Measurements from ENCODE around the gene RBM4. TPM values are rescaled to one million over a fixed set of nuclear protein-coding genes. Genes with fewer than 3 reads are reported as not detected.

The RBM4 gene
- total RNA-seq, 1 experiment from 2014 or later = 94.4 TPM

- intact Hi-C loops (cut with micrococcal nuclease) = no loop called here
- H3K4me2 ChIP-seq (ENCODE audit: low read length) = peak overlapping the region; percentile 99
- RAD21 ChIA-PET (ENCODE audit: low non-redundant PET in 1 of 2, low total read pairs in 2 of 2, uncharacterized antibody in 2 of 2, unreplicated experiment in 2 of 2) = no interaction called here
- TF ChIP-seq SP1 (IDR thresholded peaks at IDR 0.05; ENCODE audit: low read depth) (no peak), ZBTB33 (IDR thresholded peaks at IDR 0.05; ENCODE audit: extremely low read depth, insufficient replicate concordance, low read length) (no peak), POLR2A (IDR thresholded peaks at IDR 0.05; ENCODE audit: borderline replicate concordance, extremely low read depth, insufficient read depth, insufficient read length) (no peak), CTCF (IDR thresholded peaks at IDR 0.05 in 2 of 3, conservative IDR thresholded peaks at IDR 0.05 in 1 of 3; ENCODE audit: borderline replicate concordance in 1 of 3, insufficient read depth in 1 of 3, low read depth in 2 of 3, low read length in 2 of 3) (no peak), REST (IDR thresholded peaks at IDR 0.05; ENCODE audit: low read depth) (no peak), EZH2 (IDR thresholded peaks at IDR 0.05) (no peak), ZFX (IDR thresholded peaks at IDR 0.05) (no peak), ELF1 (IDR thresholded peaks at IDR 0.05; ENCODE audit: borderline replicate concordance, low read depth) (no peak), CBX3 (IDR thresholded peaks at IDR 0.05; ENCODE audit: low read depth) (no peak), EZH2phosphoT487 (IDR thresholded peaks at IDR 0.05; ENCODE audit: borderline replicate concordance) (no peak), FOSL1 (IDR thresholded peaks at IDR 0.05; ENCODE audit: low read depth) (no peak), RAD21 (IDR thresholded peaks at IDR 0.05; ENCODE audit: low read depth) (no peak), JUND (IDR thresholded peaks at IDR 0.05) (no peak), ATF3 (IDR thresholded peaks at IDR 0.05) (no peak), SRF (IDR thresholded peaks at IDR 0.05; ENCODE audit: low read depth) (no peak), SIN3A (IDR thresholded peaks at IDR 0.05; ENCODE audit: low read depth) (no peak), POLR2AphosphoS5 (IDR thresholded peaks at IDR 0.05; ENCODE audit: low read depth, low read length) (no peak), EGR1 (IDR thresholded peaks at IDR 0.05; ENCODE audit: low read depth) (no peak), MAX (IDR thresholded peaks at IDR 0.05) (no peak), CEBPB (IDR thresholded peaks at IDR 0.05; ENCODE audit: low read depth) (no peak)
- no peaks in the 10 kb centered on the region for H3K9me2 ChIP-seq (ENCODE audit: insufficient read depth)
- TSS peak; percentile 82 for BruUV-seq (replicated peaks)
- POLR2A ChIA-PET = no interaction called here
- no peaks in the 10 kb centered on the region for H3K27me3 ChIP-seq (ENCODE audit: insufficient read depth, low read length)
- peak overlapping the region; percentile 92 for H3K9ac ChIP-seq (ENCODE audit: low read length)
- H4K20me1 ChIP-seq (ENCODE audit: insufficient read depth) = no peaks in the 10 kb centered on the region
- H3K9me3 ChIP-seq (ENCODE audit: control insufficient read depth in 1 of 2, insufficient read depth in 1 of 2, low read depth in 1 of 2, low read length in 2 of 2) = peaks cover 0 to 3% of the 10 kb centered on the region in 2 experiments; a peak in 1 of 4 replicates
- peak overlapping the region; percentile 69 to 98 for H3K4me3 ChIP-seq (replicated peaks in 1 of 2; ENCODE audit: low read depth in 1 of 2, low read length in 2 of 2)
- DNase-seq (ENCODE audit: low read depth, low spot score) = no peak
- no peak overlapping the region for H2AFZ ChIP-seq (ENCODE audit: low read depth, low read length, poor library complexity, severe bottlenecking)
- H3K79me2 ChIP-seq (ENCODE audit: insufficient read depth, low read length) = peaks cover 12% of the 10 kb centered on the region; the same call in 1 of the 2 replicates
- CTCF ChIA-PET = no interaction called here
- ATAC-seq = no peak
- H3K27ac ChIP-seq (ENCODE audit: low read depth, low read length) = peak overlapping the region; percentile 51; the same call in 1 of the 2 replicates
- H3K36me3 ChIP-seq (ENCODE audit: control insufficient read depth in 1 of 2, insufficient read depth in 2 of 2, low read length in 2 of 2) = no peaks in the 10 kb centered on the region
- peaks cover 4 to 20% of the 10 kb centered on the region in 2 experiments for H3K4me1 ChIP-seq (ENCODE audit: control insufficient read depth in 1 of 2, insufficient read depth in 2 of 2, low read length in 2 of 2)
Measured at GRCh38 chr11:66593650-66594049, 44.9 kb upstream of the RBM4 start.
